Liver (tissue), 9 donors: ENCODE results near the gene PPIC. TPM values are rescaled to one million over a fixed set of nuclear protein-coding genes. Genes with fewer than 3 reads are reported as not detected.

Source experiments
- DNase-seq: peaks from one replicate; pipeline ENCODE4 v3.0.0-alpha.2; 2017; ENCODE audit warnings: low spot score
- H3K27ac ChIP-seq, 2 donors: one replicate each; pipeline ENCODE4 v1.7.0; 2013; ENCODE audit warnings: inconsistent platforms in 2 of 2, low read length in 2 of 2, control low read depth in 1 of 2, low read depth in 1 of 2, mild to moderate bottlenecking in 1 of 2
- H3K27me3 ChIP-seq, 4 donors: one replicate each; pipeline versions ENCODE4 v1.6.1 to v1.7.0; 2013; ENCODE audit warnings: low read length in 3 of 4, inconsistent platforms in 1 of 4, mild to moderate bottlenecking in 1 of 4, moderate library complexity in 1 of 4; ENCODE audit not compliant: control insufficient read depth in 4 of 4, insufficient read depth in 4 of 4
- H3K36me3 ChIP-seq, 4 donors: one replicate each; pipeline versions ENCODE4 v1.6.1 to v1.7.0; 2013; ENCODE audit warnings: low read length in 3 of 4, mild to moderate bottlenecking in 3 of 4, low read depth in 1 of 4, moderate library complexity in 1 of 4; ENCODE audit not compliant: control insufficient read depth in 4 of 4, insufficient read depth in 3 of 4
- H3K4me1 ChIP-seq, 4 donors: one replicate each; pipeline versions ENCODE4 v1.6.1 to v1.7.0; 2013; ENCODE audit warnings: low read length in 3 of 4, mild to moderate bottlenecking in 3 of 4, moderate library complexity in 1 of 4; ENCODE audit not compliant: control insufficient read depth in 4 of 4, insufficient read depth in 4 of 4
- H3K4me3 ChIP-seq, 3 donors: one replicate each; pipeline versions ENCODE4 v1.6.1 to v1.7.0; 2013; ENCODE audit warnings: low read length in 3 of 3, control low read depth in 1 of 3, low read depth in 1 of 3, mild to moderate bottlenecking in 1 of 3
- H3K9ac ChIP-seq, 2 donors: one replicate each; pipeline ENCODE4 v1.7.0; 2013; ENCODE audit warnings: low read length in 2 of 2, mild to moderate bottlenecking in 2 of 2, moderate library complexity in 2 of 2, control low read depth in 1 of 2, low read depth in 1 of 2
- H3K9me3 ChIP-seq, 4 donors: one replicate each; pipeline versions ENCODE4 v1.6.1 to v1.7.0; 2013; ENCODE audit warnings: low read length in 3 of 4; ENCODE audit not compliant: control insufficient read depth in 4 of 4
- EGR1 ChIP-seq, 2 donors: IDR thresholded peaks; 2 replicates each; pipeline ENCODE4 v1.6.1; 2016 to 2018; ENCODE audit warnings: antibody characterized with exemption in 2 of 2, low read depth in 2 of 2
- FOXA1 ChIP-seq: IDR thresholded peaks from 2 replicates; pipeline ENCODE4 v1.6.1; 2016; ENCODE audit warnings: antibody characterized with exemption
- FOXA2 ChIP-seq: IDR thresholded peaks from 2 replicates; pipeline ENCODE4 v1.6.1; 2016; ENCODE audit warnings: antibody characterized with exemption
- GABPA ChIP-seq, 2 donors: IDR thresholded peaks in 1 of 2; conservative IDR thresholded peaks in 1 of 2; 2 replicates each; pipeline ENCODE4 v1.6.1; 2016; ENCODE audit warnings: antibody characterized with exemption in 2 of 2, mild to moderate bottlenecking in 1 of 2, moderate library complexity in 1 of 2
- HNF4A ChIP-seq, 2 donors: conservative IDR thresholded peaks; 2 replicates each; pipeline ENCODE4 v1.6.1; 2016; ENCODE audit warnings: antibody characterized with exemption in 2 of 2, mild to moderate bottlenecking in 2 of 2
- HNF4G ChIP-seq: IDR thresholded peaks from 2 replicates; pipeline ENCODE4 v1.6.1; 2016; ENCODE audit warnings: antibody characterized with exemption
- JUND ChIP-seq, 2 donors: IDR thresholded peaks; 2 replicates each; pipeline ENCODE4 v1.6.1; 2016; ENCODE audit warnings: antibody characterized with exemption in 2 of 2
- MAX ChIP-seq: IDR thresholded peaks from 2 replicates; pipeline ENCODE4 v1.6.1; 2016; ENCODE audit warnings: antibody characterized with exemption
- NR2F2 ChIP-seq: IDR thresholded peaks from 2 replicates; pipeline ENCODE4 v1.6.1; 2016; ENCODE audit warnings: antibody characterized with exemption
- RAD21 ChIP-seq, 2 donors: IDR thresholded peaks; 2 replicates each; pipeline ENCODE4 v1.6.1; 2016; ENCODE audit warnings: antibody characterized with exemption in 2 of 2, mild to moderate bottlenecking in 2 of 2
- RXRA ChIP-seq, 2 donors: IDR thresholded peaks; 2 replicates each; pipeline ENCODE4 v1.6.1; 2017 to 2018; ENCODE audit warnings: antibody characterized with exemption in 2 of 2, mild to moderate bottlenecking in 1 of 2
- SP1 ChIP-seq: IDR thresholded peaks from 2 replicates; pipeline ENCODE4 v1.6.1; 2018; ENCODE audit warnings: antibody characterized with exemption, mild to moderate bottlenecking
- TAF1 ChIP-seq: conservative IDR thresholded peaks from 2 replicates; pipeline ENCODE4 v1.6.1; 2016; ENCODE audit warnings: antibody characterized with exemption, mild to moderate bottlenecking
- YY1 ChIP-seq: IDR thresholded peaks from 2 replicates; pipeline ENCODE4 v1.6.1; 2016; ENCODE audit warnings: antibody characterized with exemption, mild to moderate bottlenecking
- WGBS: extraction: QIAGEN DNeasy Blood & Tissue Kit; methylation state at CpG from one replicate; pipeline ENCODE4 v1.1.7; 2013; 5-methylcytosine and 5-hydroxymethylcytosine counted together
- polyA plus RNA-seq, 2 donors: library from polyadenylated mRNA; stranded (reverse) in 1 of 2; unstranded in 1 of 2; fragments of 200-250 nt in 1 of 2; fragments of >200 nt in 1 of 2; fragmentation: Nextera tagmentation in 1 of 2; extraction: Ambion mirVana in 1 of 2; gene quantifications; one replicate each; pipeline versions ENCODE4 v1.2.1 to v1.2.3, GENCODE V29; 2013 to 2015
- total RNA-seq, 2 donors: library from RNA; depleted of rRNA; stranded (reverse); fragments of >200 nt; gene quantifications; one replicate each; pipeline ENCODE4 v1.2.3, GENCODE V29; 2014
- TF ChIP-seq, protein P1 (sequence below): fragments of 150-350 bp; IDR thresholded peaks from 2 replicates; pipeline ENCODE4 v1.5.1; 2017; ENCODE audit warnings: improper control_type of control experiment, low read depth, low read length; ENCODE audit not compliant: missing input control
- TF ChIP-seq, protein P2 (sequence below): IDR thresholded peaks from 2 replicates; pipeline ENCODE4 v1.6.1; 2016; ENCODE audit warnings: antibody characterized with exemption, mild to moderate bottlenecking
- TF ChIP-seq, protein P3 (sequence below): IDR thresholded peaks from 2 replicates; pipeline ENCODE4 v1.6.1; 2016; ENCODE audit warnings: antibody characterized with exemption
- TF ChIP-seq, protein P4 (sequence below): IDR thresholded peaks from 2 replicates; pipeline ENCODE4 v1.6.1; 2016; ENCODE audit warnings: antibody characterized with exemption
- donor health status: healthy.
- donor health status: healthy.
- donor health status: healthy.
- donor health status: healthy.
- donor health status: healthy.

The PPIC gene
- total and polyA plus RNA-seq, 4 donors: 13.3 to 26.3 (median 17.3) TPM

DNA sequence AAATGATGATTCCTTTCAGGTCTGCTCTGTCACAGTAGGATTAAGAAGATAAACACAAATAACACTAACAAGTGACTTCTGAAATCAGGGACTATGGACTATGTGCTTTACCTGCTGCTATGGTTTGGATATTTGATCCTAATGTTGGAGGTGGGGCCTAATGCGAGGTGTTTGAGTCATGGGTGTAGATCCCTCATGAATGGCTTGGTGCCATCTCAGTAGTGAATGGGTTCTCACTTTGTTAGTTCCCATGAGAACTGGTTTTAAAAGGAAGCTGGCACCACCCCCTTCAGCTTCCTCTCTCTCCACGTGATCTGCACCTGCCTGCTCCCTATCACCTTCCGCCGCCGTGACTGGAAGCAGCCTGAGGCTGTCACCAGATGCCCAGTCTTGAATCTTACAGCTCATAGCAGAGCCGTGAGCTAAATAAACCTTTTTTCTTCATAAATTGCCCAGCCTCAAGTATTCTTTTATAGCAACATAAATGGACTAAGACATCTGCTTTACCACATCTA, 3.3 kb downstream of the PPIC start:
- WGBS: 91% methylated on average over 6 of the region's 6 CpGs
- no peak for DNase-seq
- no peak overlapping the region for H3K9ac ChIP-seq
- no peaks in the 10 kb centered on the region for H3K27me3 ChIP-seq
- peaks cover 0 to 4% (median 2%) of the 10 kb centered on the region in 4 donors for H3K36me3 ChIP-seq
- H3K4me1 ChIP-seq: peaks cover 3 to 15% (median 6%) of the 10 kb centered on the region in 4 donors
- no peaks in the 10 kb centered on the region for H3K9me3 ChIP-seq
- H3K27ac ChIP-seq: no peak overlapping the region
- no peak for TF ChIP-seq TAF1
- TF ChIP-seq, protein P1, sequence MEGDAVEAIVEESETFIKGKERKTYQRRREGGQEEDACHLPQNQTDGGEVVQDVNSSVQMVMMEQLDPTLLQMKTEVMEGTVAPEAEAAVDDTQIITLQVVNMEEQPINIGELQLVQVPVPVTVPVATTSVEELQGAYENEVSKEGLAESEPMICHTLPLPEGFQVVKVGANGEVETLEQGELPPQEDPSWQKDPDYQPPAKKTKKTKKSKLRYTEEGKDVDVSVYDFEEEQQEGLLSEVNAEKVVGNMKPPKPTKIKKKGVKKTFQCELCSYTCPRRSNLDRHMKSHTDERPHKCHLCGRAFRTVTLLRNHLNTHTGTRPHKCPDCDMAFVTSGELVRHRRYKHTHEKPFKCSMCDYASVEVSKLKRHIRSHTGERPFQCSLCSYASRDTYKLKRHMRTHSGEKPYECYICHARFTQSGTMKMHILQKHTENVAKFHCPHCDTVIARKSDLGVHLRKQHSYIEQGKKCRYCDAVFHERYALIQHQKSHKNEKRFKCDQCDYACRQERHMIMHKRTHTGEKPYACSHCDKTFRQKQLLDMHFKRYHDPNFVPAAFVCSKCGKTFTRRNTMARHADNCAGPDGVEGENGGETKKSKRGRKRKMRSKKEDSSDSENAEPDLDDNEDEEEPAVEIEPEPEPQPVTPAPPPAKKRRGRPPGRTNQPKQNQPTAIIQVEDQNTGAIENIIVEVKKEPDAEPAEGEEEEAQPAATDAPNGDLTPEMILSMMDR: no peak
- no peak for TF ChIP-seq NR2F2
- TF ChIP-seq YY1: no peak
- no peak overlapping the region for H3K4me3 ChIP-seq

- DNase-seq: no peak
- WGBS: 86% methylated on average over 9 of the region's 9 CpGs
- TF ChIP-seq JUND (IDR thresholded peaks at IDR 0.05): no peak
- TF ChIP-seq SP1: no peak
- no peak for TF ChIP-seq RXRA (IDR thresholded peaks at IDR 0.05)
- TF ChIP-seq RAD21 (IDR thresholded peaks at IDR 0.05): no peak
- TF ChIP-seq EGR1 (IDR thresholded peaks at IDR 0.05; ENCODE audit: low read depth in 2 of 2): no peak
- TF ChIP-seq FOXA2: no peak
- TF ChIP-seq, protein P2, sequence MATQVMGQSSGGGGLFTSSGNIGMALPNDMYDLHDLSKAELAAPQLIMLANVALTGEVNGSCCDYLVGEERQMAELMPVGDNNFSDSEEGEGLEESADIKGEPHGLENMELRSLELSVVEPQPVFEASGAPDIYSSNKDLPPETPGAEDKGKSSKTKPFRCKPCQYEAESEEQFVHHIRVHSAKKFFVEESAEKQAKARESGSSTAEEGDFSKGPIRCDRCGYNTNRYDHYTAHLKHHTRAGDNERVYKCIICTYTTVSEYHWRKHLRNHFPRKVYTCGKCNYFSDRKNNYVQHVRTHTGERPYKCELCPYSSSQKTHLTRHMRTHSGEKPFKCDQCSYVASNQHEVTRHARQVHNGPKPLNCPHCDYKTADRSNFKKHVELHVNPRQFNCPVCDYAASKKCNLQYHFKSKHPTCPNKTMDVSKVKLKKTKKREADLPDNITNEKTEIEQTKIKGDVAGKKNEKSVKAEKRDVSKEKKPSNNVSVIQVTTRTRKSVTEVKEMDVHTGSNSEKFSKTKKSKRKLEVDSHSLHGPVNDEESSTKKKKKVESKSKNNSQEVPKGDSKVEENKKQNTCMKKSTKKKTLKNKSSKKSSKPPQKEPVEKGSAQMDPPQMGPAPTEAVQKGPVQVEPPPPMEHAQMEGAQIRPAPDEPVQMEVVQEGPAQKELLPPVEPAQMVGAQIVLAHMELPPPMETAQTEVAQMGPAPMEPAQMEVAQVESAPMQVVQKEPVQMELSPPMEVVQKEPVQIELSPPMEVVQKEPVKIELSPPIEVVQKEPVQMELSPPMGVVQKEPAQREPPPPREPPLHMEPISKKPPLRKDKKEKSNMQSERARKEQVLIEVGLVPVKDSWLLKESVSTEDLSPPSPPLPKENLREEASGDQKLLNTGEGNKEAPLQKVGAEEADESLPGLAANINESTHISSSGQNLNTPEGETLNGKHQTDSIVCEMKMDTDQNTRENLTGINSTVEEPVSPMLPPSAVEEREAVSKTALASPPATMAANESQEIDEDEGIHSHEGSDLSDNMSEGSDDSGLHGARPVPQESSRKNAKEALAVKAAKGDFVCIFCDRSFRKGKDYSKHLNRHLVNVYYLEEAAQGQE: no peak
- TF ChIP-seq TAF1: no peak
- TF ChIP-seq NR2F2: no peak
- TF ChIP-seq, protein P1: no peak
- TF ChIP-seq YY1: no peak
- TF ChIP-seq, protein P3, sequence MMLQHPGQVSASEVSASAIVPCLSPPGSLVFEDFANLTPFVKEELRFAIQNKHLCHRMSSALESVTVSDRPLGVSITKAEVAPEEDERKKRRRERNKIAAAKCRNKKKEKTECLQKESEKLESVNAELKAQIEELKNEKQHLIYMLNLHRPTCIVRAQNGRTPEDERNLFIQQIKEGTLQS: no peak
- no peak for TF ChIP-seq FOXA1
- no peak for TF ChIP-seq MAX
- TF ChIP-seq, protein P4, sequence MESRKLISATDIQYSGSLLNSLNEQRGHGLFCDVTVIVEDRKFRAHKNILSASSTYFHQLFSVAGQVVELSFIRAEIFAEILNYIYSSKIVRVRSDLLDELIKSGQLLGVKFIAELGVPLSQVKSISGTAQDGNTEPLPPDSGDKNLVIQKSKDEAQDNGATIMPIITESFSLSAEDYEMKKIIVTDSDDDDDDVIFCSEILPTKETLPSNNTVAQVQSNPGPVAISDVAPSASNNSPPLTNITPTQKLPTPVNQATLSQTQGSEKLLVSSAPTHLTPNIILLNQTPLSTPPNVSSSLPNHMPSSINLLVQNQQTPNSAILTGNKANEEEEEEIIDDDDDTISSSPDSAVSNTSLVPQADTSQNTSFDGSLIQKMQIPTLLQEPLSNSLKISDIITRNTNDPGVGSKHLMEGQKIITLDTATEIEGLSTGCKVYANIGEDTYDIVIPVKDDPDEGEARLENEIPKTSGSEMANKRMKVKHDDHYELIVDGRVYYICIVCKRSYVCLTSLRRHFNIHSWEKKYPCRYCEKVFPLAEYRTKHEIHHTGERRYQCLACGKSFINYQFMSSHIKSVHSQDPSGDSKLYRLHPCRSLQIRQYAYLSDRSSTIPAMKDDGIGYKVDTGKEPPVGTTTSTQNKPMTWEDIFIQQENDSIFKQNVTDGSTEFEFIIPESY: no peak
- TF ChIP-seq HNF4A (conservative IDR thresholded peaks at IDR 0.05): no peak
- no peak for TF ChIP-seq HNF4G
- no peak for TF ChIP-seq GABPA (IDR thresholded peaks at IDR 0.05 in 1 of 2, conservative IDR thresholded peaks at IDR 0.05 in 1 of 2)
- H3K9ac ChIP-seq: no peak overlapping the region
- no peaks in the 10 kb centered on the region for H3K9me3 ChIP-seq
- no peak overlapping the region for H3K27ac ChIP-seq
- no peaks in the 10 kb centered on the region for H3K27me3 ChIP-seq
- no peak overlapping the region for H3K4me3 ChIP-seq
- H3K36me3 ChIP-seq: peaks cover 1 to 17% (median 10%) of the 10 kb centered on the region in 4 donors
- H3K4me1 ChIP-seq: peaks cover 0 to 2% (median 0%) of the 10 kb centered on the region in 4 donors
These were observed 8.3 kb downstream of the PPIC start for GRCh38 chr5:123028222-123028621.
